Smooth muscle cell (in vitro differentiated cells): ENCODE data around the gene CHRNA4. TPM values are rescaled to one million over a fixed set of nuclear protein-coding genes. Genes with fewer than 3 reads are reported as not detected.

Source experiments
- DNase-seq: peaks from one replicate; lab custom pipeline; 2025; ENCODE audit not compliant: unreplicated experiment; lab: John Stamatoyannopoulos, UW
- H2AFZ ChIP-seq: fragments of 200-600 bp; sonication (generic); 2 replicates; pipeline ENCODE4 v1.6.0; 2016; ENCODE audit warnings: antibody characterized with exemption, low read depth, mild to moderate bottlenecking
- H3F3A ChIP-seq: fragments of 200-600 bp; sonication (generic); 2 replicates; pipeline ENCODE4 v1.6.0; 2017; ENCODE audit warnings: antibody characterized with exemption, low read depth
- H3K27ac ChIP-seq: fragments of 200-600 bp; sonication (generic); 2 replicates; pipeline ENCODE4 v1.5.1; 2016; ENCODE audit warnings: low read depth, mild to moderate bottlenecking
- H3K27me3 ChIP-seq: fragments of 200-600 bp; sonication (generic); 2 replicates; pipeline ENCODE4 v1.6.1; 2016; ENCODE audit warnings: low read depth, mild to moderate bottlenecking
- H3K36me3 ChIP-seq: fragments of 200-600 bp; sonication (generic); 2 replicates; pipeline ENCODE4 v1.5.1; 2016; ENCODE audit warnings: low read depth
- H3K4me1 ChIP-seq: fragments of 200-600 bp; sonication (generic); 2 replicates; pipeline ENCODE4 v1.5.1; 2016; ENCODE audit warnings: low read depth
- H3K4me2 ChIP-seq: fragments of 200-600 bp; sonication (generic); 2 replicates; pipeline ENCODE4 v1.6.0; 2016; ENCODE audit warnings: mild to moderate bottlenecking
- H3K4me3 ChIP-seq: fragments of 200-600 bp; sonication (generic); 2 replicates; pipeline ENCODE4 v1.5.1; 2016; ENCODE audit warnings: mild to moderate bottlenecking
- H3K79me2 ChIP-seq: fragments of 200-600 bp; sonication (generic); 2 replicates; pipeline ENCODE4 v1.6.0; 2016; ENCODE audit warnings: low read depth, mild to moderate bottlenecking
- H3K9ac ChIP-seq: fragments of 200-600 bp; sonication (generic); 2 replicates; pipeline ENCODE4 v1.6.0; 2016; ENCODE audit warnings: low read depth
- H3K9me3 ChIP-seq: fragments of 200-600 bp; sonication (generic); replicated peaks from 2 replicates; pipeline ENCODE4 v1.5.1; 2016; ENCODE audit warnings: low read depth
- H4K20me1 ChIP-seq: fragments of 200-600 bp; sonication (generic); 2 replicates; pipeline ENCODE4 v1.6.0; 2016; ENCODE audit warnings: low read depth
- CTCF ChIP-seq: fragments of 200-600 bp; sonication (generic); IDR thresholded peaks from 2 replicates; pipeline ENCODE4 v1.5.1; 2017; ENCODE audit warnings: borderline replicate concordance, mild to moderate bottlenecking, antibody characterized with exemption; ENCODE audit not compliant: insufficient read depth, poor library complexity, severe bottlenecking
- WGBS: methylation state at CpG from one replicate; pipeline ENCODE4 v1.1.7; 2016; ENCODE audit warnings: low lambda C conversion rate; 5-methylcytosine and 5-hydroxymethylcytosine counted together
- polyA plus RNA-seq: library from polyadenylated mRNA; unstranded; fragments of >200 nt; fragmentation: Nextera tagmentation; extraction: Ambion mirVana; gene quantifications from 2 replicates; pipeline ENCODE4 v1.2.1, GENCODE V29; 2016
- total RNA-seq: library from RNA; depleted of rRNA; stranded (reverse); fragments of >200 nt; gene quantifications from 2 replicates; pipeline ENCODE4 v1.2.3, GENCODE V29; 2014

CHRNA4 gene
- total and polyA plus RNA-seq, 2 experiments from 2014 or later: 0.03 TPM; not detected in 1

GRCh38 chr20:63398744-63399514, 37.8 kb upstream of the CHRNA4 start:
- H3K9ac ChIP-seq: no peak overlapping the region
- no peak overlapping the region for H3K4me3 ChIP-seq
- 89% methylated on average over 21 of the region's 27 CpGs for WGBS
- H3K36me3 ChIP-seq: no peaks in the 10 kb centered on the region
- no peaks in the 10 kb centered on the region for H3F3A ChIP-seq
- H3K4me1 ChIP-seq: no peaks in the 10 kb centered on the region
- no peak for DNase-seq
- no peaks in the 10 kb centered on the region for H3K27me3 ChIP-seq
- H2AFZ ChIP-seq: no peak overlapping the region
- H3K9me3 ChIP-seq: no peaks in the 10 kb centered on the region
- no peak for TF ChIP-seq CTCF
- H4K20me1 ChIP-seq: no peaks in the 10 kb centered on the region
- H3K79me2 ChIP-seq: no peaks in the 10 kb centered on the region
- H3K4me2 ChIP-seq: no peak overlapping the region
- no peak overlapping the region for H3K27ac ChIP-seq

- H3K27ac ChIP-seq: no peak overlapping the region
- H3K27me3 ChIP-seq: no peaks in the 10 kb centered on the region
- H3K36me3 ChIP-seq: no peaks in the 10 kb centered on the region
- no peaks in the 10 kb centered on the region for H3K79me2 ChIP-seq
- no peak for DNase-seq
- H3K4me2 ChIP-seq: no peak overlapping the region
- no peak for TF ChIP-seq CTCF
- H3K4me3 ChIP-seq: no peak overlapping the region
- no peak overlapping the region for H2AFZ ChIP-seq
- no peaks in the 10 kb centered on the region for H4K20me1 ChIP-seq
- H3K9me3 ChIP-seq: no peaks in the 10 kb centered on the region
- H3F3A ChIP-seq: no peaks in the 10 kb centered on the region
- WGBS: 86% methylated on average over 25 of the region's 25 CpGs
- no peak overlapping the region for H3K9ac ChIP-seq
- H3K4me1 ChIP-seq: no peaks in the 10 kb centered on the region
Measured at GRCh38 chr20:63397946-63398450, 36.8 kb upstream of the CHRNA4 start.

DNA sequence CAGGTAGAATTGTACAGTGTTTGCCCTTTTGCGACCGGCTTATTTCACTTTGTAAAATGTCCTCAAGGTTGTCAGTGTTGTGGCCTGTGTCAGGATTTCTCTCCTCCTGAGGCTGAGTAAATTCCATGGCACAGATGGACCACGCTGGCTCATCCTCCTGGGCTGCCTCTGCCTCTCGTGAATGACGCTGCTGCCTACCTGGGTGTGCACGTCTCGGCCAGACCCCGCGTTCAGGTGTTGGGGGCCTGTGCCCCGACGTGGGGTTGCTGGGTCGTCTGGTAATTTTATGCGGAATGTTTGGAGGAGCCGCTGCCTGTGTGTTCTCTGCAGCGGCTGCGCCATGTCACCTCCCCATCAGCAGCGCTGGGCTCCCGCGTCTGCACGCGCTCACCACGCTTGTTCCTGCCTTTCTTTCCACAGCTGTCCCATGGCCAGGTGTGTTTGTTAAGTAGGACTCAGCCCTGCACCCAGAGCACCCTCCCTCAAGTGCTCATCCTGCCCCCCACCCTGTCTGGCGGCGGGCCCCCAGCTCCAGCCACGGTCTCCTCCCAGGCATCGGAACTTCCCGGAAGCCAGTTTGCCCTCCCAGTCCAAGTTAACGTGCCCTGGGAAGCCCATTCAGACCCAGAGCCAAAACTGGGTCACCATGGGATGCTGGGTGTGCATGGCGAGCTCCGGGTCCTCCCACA, 36.1 kb upstream of the CHRNA4 start:
- Histone ChIP-seq H3K27me3 (no peaks in the 10 kb centered on the region), H3K4me3 (no peak overlapping the region), H3F3A (no peaks in the 10 kb centered on the region), H2AFZ (no peak overlapping the region), H3K36me3 (no peaks in the 10 kb centered on the region), H3K9me3 (no peaks in the 10 kb centered on the region), H4K20me1 (no peaks in the 10 kb centered on the region), H3K79me2 (no peaks in the 10 kb centered on the region), H3K9ac (no peak overlapping the region), H3K27ac (no peak overlapping the region), H3K4me1 (no peaks in the 10 kb centered on the region), H3K4me2 (no peak overlapping the region)
- 91% methylated on average over 30 of the region's 30 CpGs for WGBS
- no peak for TF ChIP-seq CTCF
- DNase-seq: no peak
